ENCODE measurements around the gene OR14C36.
"Not testable (repeated sequence)": the region's sequence is repeated elsewhere in the genome, so short reads cannot be mapped to it uniquely, and the experiment has no call there.

Gene OR14C36, protein sequence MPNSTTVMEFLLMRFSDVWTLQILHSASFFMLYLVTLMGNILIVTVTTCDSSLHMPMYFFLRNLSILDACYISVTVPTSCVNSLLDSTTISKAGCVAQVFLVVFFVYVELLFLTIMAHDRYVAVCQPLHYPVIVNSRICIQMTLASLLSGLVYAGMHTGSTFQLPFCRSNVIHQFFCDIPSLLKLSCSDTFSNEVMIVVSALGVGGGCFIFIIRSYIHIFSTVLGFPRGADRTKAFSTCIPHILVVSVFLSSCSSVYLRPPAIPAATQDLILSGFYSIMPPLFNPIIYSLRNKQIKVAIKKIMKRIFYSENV

GRCh38 chr1:248348475-248348874 is at the start of gene OR14C36:
Gene OR14C36, plus strand, starts transcription at chr1:248348775. Its CDS starts 0 bp downstream, at chr1:248348775.
- DNase-seq (ENCODE audit: low read depth in 1 of 2, low spot score in 1 of 2), result no peak

GRCh38 chr1:248303324-248303723 is 45.3 kb upstream of the OR14C36 start, which contains the start of gene OR2T12:
Gene OR2T12, minus strand, starts transcription at chr1:248303424. Its CDS starts 7,846 bp downstream, at chr1:248295578.
- no peak for DNase-seq (ENCODE audit: low read depth in 1 of 2, low spot score in 1 of 2)

- DNase-seq (ENCODE audit: low read depth in 1 of 2, low spot score in 1 of 2), result not testable (repeated sequence)
Measured at GRCh38 chr1:248305672-248306071, 42.9 kb upstream of the OR14C36 start.

- DNase-seq (ENCODE audit: low read depth in 1 of 2, low spot score in 1 of 2), result no peak
Measured at GRCh38 chr1:248306103-248306502, 42.5 kb upstream of the OR14C36 start.

DNA sequence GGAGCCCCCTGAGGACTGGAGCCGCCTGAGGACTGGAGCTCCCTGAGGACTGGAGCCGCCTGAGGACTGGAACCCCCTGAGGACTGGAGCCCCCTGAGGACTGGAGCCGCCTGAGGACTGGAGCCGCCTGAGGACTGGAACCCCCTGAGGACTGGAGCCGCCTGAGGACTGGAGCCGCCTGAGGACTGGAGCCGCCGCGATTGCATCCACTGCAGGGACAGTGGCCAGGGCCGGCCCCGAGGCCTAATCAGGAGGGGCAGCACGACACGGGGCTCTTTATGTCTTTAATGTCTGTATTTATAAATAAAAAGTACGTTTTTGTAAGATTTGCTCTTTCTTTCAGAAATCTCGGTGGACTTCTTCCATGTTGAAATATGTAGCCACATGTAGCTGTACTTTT is 41.8 kb upstream of the OR14C36 start:
- not testable (repeated sequence) for DNase-seq (ENCODE audit: low read depth in 1 of 2, low spot score in 1 of 2)

- DNase-seq (ENCODE audit: low read depth in 1 of 2, low spot score in 1 of 2), result no peak
Measured at GRCh38 chr1:248316796-248317195, 31.8 kb upstream of the OR14C36 start.

DNA sequence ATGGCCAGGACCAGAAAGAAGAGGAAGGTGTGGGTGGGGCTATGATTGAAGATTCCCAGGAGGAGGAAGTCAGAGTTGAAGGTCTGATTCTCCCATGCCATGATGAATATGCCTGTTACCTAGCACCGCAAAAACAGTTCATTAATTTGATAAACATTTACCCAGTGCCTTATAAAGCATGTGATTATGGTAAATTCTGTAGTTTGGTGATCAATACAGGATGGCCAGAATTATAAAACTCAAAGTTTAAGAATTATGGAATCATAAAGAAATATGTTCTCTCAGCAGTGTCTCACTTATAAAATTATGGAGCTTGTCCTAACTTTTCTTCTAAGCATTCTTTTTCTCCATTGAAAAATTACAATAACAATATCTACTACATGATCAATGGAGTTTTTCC is 24.1 kb upstream of the OR14C36 start, which contains the start of gene OR2M7:
Gene OR2M7 (minus strand): TSS at position 101 of the 400 bp plus-strand sequence. CDS start 0 bp downstream, at position 101.
- DNase-seq (ENCODE audit: low read depth in 1 of 2, low spot score in 1 of 2), result no peak

DNA sequence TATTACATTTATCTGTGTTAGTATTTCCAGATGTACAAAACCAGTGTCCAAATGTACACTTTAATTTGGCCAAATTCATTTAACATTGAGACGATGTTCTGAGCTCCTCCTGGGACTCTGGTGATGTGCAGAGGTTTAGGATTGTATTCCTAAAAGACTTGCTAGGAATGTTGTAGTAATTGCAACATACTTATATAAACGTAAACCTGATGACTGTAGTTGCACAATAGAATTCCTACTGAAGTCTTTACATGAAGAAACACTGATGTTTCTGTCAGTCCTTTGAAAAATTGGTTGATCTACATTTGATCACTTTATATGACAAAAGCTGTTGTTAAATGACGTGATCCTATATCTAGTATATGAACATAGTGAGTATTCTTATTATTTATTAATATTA is 5.1 kb upstream of the OR14C36 start:
- no peak for DNase-seq (ENCODE audit: low read depth in 1 of 2, low spot score in 1 of 2)

- no peak for DNase-seq (ENCODE audit: low read depth in 1 of 2, low spot score in 1 of 2)
Measured at GRCh38 chr1:248359415-248359814, 10.8 kb downstream of the OR14C36 start.

GRCh38 chr1:248361121-248361715 is 12.6 kb downstream of the OR14C36 start, which contains the start of gene OR2T4:
Gene OR2T4, plus strand, starts transcription at chr1:248361665. Its CDS starts 0 bp downstream, at chr1:248361665.
- no peak for DNase-seq (ENCODE audit: low read depth in 1 of 2, low spot score in 1 of 2)

DNA sequence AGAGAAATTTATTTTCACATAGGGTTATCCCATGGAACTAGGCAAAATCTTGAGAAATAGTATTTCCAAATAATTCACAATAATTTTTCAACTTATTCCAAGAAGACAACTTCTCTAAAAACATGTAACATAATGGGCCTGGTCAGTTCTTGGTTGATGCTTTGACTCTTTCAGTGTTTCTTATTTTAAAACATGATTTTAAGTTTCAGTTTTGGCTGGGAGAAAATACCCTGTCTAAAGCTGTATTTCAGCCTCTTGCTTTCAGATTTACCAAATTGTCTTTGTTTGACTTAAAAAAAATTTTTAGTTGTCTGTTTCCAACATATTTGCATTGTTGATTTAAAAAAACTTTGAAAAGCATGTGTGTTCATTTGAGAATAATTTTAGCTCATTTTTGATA is 18.0 kb downstream of the OR14C36 start:
- no peak for DNase-seq (ENCODE audit: low read depth in 1 of 2, low spot score in 1 of 2)

- DNase-seq (ENCODE audit: low read depth in 1 of 2, low spot score in 1 of 2), result no peak
Measured at GRCh38 chr1:248372394-248372793, 23.8 kb downstream of the OR14C36 start.

GRCh38 chr1:248373761-248374160 is 25.2 kb downstream of the OR14C36 start:
- no peak for DNase-seq (ENCODE audit: low read depth in 1 of 2, low spot score in 1 of 2)

DNA sequence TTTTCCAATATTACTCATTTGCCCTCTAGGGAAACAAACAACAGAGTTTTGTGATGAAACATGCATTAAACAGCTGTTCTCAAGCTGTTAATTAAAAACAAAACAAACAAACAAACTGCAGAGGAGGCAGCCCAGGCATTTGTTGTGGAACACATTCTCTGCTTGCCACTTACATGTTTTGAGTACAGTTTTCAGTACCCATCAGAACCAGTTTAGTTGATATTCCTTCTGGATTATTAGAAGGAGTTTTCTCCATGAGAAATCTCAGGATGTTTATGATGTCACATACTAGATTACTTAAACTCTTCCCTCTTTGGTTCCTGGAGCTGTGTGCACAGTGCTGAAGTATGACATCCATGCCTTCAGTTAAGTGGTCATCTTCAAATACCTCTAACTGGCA is 26.9 kb downstream of the OR14C36 start, which contains the start of gene OR2T6:
Gene OR2T6 (plus strand): TSS at position 301 of the 400 bp plus-strand sequence. CDS start 11,863 bp downstream, outside the sequence.
- no peak for DNase-seq (ENCODE audit: low read depth in 1 of 2, low spot score in 1 of 2)

DNA sequence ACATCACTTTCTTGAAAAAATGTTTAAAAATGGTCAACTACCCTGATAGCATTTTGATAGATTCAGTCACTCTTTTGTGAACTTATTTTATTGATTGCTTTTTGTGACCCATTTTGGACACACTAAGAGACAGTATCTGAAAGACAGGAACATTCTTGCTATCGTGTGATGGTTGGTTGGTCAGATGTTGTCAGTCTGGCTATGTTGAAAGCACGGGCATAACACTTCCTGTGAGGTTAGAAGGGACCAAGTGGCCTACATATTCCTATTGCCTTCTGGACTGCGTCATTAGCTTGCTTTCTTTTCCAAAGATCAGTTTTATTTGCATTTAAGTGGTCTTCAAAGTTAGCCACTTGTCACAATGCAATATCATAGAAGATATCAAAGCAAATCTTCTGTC is 28.3 kb downstream of the OR14C36 start:
- no peak for DNase-seq (ENCODE audit: low read depth in 1 of 2, low spot score in 1 of 2)

DNA sequence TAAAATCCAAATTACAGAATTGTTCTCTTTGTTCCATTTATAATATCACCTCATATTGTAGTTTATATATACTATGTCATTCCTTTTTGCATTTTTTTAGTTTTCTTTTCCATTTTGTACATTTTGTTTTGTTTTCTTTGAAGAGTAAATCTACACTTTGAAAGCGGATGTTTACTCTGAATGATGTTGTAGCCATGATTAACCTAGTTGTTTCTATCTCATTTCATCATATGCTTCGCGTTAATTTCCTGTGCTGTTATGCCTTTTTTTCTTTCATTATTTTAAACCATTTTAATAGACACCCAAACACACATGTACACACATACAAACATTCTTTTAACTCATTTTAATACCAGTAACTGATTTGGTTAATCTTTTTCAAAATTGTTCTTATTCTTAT is 32.3 kb downstream of the OR14C36 start:
- DNase-seq (ENCODE audit: low read depth in 1 of 2, low spot score in 1 of 2), result no peak

DNA sequence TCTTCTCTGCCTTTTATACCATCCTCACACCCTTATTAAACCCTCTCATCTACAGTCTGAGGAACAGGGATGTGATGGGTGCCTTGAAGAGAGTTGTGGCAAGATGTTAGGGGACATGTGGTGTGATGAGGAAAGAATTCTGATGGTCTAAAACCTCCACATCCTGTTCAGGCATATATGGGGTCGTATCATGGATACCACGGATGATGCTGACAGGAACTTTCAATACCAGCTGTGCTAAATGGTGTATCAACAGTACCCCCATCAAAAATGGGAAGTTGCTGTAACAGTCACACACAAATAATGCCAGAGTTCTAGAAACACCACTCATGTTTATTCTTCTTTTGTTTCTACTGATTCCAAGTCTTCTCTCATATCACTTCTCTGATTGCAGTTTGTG is 39.9 kb downstream of the OR14C36 start:
- DNase-seq (ENCODE audit: low read depth in 1 of 2, low spot score in 1 of 2), result no peak

GRCh38 chr1:248393050-248393449 is 44.5 kb downstream of the OR14C36 start:
- no peak for DNase-seq (ENCODE audit: low read depth in 1 of 2, low spot score in 1 of 2)

Data from activated T-helper 1 cell treated with anti-CD3 and anti-CD28 coated beads, Interleukin-2, amount 50 U/mL, for 16 hours (primary cell).